ENCODE data around the gene COL13A1. TPM values are rescaled to one million over a fixed set of nuclear protein-coding genes. Genes with fewer than 3 reads are reported as not detected.

Gene COL13A1
- total RNA-seq, 1 experiment from 2014 or later, result 5.9 TPM

DNA sequence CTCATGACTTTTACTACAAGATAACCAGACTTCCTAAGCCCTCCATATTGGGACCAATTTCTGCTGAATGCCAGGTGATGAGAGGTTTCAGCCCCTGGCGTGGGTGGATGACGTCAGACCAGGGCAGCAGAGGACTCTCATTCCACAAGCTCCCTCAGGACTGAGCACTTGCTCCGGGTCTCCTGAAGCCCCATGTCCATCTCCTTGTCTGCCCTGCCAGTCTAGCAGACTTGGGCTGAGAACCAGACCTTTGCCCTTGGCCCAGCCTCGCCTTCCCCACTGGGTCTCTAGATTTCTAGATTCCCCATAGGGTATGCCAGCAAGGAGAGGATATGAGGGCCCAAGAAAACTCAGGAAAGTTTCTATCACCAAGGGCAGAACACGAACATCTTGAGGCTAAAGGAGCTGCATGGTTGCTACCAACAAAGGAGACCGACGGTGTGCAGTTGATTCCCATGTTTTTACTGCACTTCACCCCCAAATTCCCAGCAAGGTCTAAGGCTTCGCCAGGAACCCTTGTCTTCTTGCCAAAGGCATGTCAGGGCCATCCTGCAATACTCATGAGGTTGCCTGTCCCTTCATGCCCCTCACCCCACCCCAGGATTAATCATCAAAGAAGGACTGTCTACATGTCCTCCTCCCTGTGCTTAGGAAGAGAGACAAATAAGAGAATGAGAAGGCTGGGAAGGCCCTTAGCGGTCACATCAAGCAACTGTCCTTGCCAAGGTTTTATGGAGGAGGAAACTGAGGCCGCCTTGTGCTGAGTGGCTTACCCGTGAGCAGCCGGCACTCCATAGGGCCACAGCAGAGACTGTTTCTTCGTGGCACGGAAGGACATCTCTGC, 154.4 kb downstream of the COL13A1 start:
- no TSS peak for BruUV-seq (replicated peaks)
- no peak for ATAC-seq
- no peak overlapping the region for H3K27ac ChIP-seq (ENCODE audit: low read depth, low read length)
- ChIA-PET RAD21 (ENCODE audit: low non-redundant PET in 1 of 2, low total read pairs in 2 of 2, uncharacterized antibody in 2 of 2, unreplicated experiment in 2 of 2) (no interaction called here), POLR2A (no interaction called here), CTCF (interaction anchor here (1.5 kb wide), 1 partner anchor 27 kb away, joined by 3 read pairs; no protein-coding TSS in a partner anchor)
- no peaks in the 10 kb centered on the region for H3K9me2 ChIP-seq (ENCODE audit: insufficient read depth)
- no peaks in the 10 kb centered on the region for H3K27me3 ChIP-seq (ENCODE audit: insufficient read depth, low read length)
- no peak for DNase-seq (ENCODE audit: low read depth, low spot score)
- no peak overlapping the region for H2AFZ ChIP-seq (ENCODE audit: low read depth, low read length, poor library complexity, severe bottlenecking)
- no peak overlapping the region for H3K4me2 ChIP-seq (ENCODE audit: low read length)
- no peaks in the 10 kb centered on the region for H3K9me3 ChIP-seq (ENCODE audit: control insufficient read depth in 1 of 2, insufficient read depth in 1 of 2, low read depth in 1 of 2, low read length in 2 of 2)
- no peak for TF ChIP-seq SRF (IDR thresholded peaks at IDR 0.05; ENCODE audit: low read depth)
- TF ChIP-seq, protein P1, sequence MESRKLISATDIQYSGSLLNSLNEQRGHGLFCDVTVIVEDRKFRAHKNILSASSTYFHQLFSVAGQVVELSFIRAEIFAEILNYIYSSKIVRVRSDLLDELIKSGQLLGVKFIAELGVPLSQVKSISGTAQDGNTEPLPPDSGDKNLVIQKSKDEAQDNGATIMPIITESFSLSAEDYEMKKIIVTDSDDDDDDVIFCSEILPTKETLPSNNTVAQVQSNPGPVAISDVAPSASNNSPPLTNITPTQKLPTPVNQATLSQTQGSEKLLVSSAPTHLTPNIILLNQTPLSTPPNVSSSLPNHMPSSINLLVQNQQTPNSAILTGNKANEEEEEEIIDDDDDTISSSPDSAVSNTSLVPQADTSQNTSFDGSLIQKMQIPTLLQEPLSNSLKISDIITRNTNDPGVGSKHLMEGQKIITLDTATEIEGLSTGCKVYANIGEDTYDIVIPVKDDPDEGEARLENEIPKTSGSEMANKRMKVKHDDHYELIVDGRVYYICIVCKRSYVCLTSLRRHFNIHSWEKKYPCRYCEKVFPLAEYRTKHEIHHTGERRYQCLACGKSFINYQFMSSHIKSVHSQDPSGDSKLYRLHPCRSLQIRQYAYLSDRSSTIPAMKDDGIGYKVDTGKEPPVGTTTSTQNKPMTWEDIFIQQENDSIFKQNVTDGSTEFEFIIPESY (IDR thresholded peaks at IDR 0.05; ENCODE audit: extremely low read depth, insufficient replicate concordance, low read length), result no peak
- no peak for TF ChIP-seq EZH2 (IDR thresholded peaks at IDR 0.05)
- TF ChIP-seq ZNF274 (IDR thresholded peaks at IDR 0.05; ENCODE audit: low read depth, low read length), result no peak
- no peak for TF ChIP-seq FOSL1 (IDR thresholded peaks at IDR 0.05; ENCODE audit: low read depth)
- TF ChIP-seq TCF7L2 (IDR thresholded peaks at IDR 0.05; ENCODE audit: borderline replicate concordance, extremely low read depth, insufficient read depth, insufficient read length), result no peak
- no peak for TF ChIP-seq CEBPB (IDR thresholded peaks at IDR 0.05; ENCODE audit: low read depth)
- TF ChIP-seq SIN3A (IDR thresholded peaks at IDR 0.05; ENCODE audit: low read depth), result no peak
- TF ChIP-seq, protein P2, sequence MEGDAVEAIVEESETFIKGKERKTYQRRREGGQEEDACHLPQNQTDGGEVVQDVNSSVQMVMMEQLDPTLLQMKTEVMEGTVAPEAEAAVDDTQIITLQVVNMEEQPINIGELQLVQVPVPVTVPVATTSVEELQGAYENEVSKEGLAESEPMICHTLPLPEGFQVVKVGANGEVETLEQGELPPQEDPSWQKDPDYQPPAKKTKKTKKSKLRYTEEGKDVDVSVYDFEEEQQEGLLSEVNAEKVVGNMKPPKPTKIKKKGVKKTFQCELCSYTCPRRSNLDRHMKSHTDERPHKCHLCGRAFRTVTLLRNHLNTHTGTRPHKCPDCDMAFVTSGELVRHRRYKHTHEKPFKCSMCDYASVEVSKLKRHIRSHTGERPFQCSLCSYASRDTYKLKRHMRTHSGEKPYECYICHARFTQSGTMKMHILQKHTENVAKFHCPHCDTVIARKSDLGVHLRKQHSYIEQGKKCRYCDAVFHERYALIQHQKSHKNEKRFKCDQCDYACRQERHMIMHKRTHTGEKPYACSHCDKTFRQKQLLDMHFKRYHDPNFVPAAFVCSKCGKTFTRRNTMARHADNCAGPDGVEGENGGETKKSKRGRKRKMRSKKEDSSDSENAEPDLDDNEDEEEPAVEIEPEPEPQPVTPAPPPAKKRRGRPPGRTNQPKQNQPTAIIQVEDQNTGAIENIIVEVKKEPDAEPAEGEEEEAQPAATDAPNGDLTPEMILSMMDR (IDR thresholded peaks at IDR 0.05 in 2 of 3, conservative IDR thresholded peaks at IDR 0.05 in 1 of 3; ENCODE audit: borderline replicate concordance in 1 of 3, insufficient read depth in 1 of 3, low read depth in 2 of 3, low read length in 2 of 3), result no peak
- TF ChIP-seq EZH2phosphoT487 (IDR thresholded peaks at IDR 0.05; ENCODE audit: borderline replicate concordance), result no peak
- TF ChIP-seq, protein P3, sequence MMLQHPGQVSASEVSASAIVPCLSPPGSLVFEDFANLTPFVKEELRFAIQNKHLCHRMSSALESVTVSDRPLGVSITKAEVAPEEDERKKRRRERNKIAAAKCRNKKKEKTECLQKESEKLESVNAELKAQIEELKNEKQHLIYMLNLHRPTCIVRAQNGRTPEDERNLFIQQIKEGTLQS (IDR thresholded peaks at IDR 0.05), result no peak
- TF ChIP-seq POLR2AphosphoS5 (IDR thresholded peaks at IDR 0.05; ENCODE audit: low read depth, low read length), result no peak
- TF ChIP-seq RAD21 (IDR thresholded peaks at IDR 0.05; ENCODE audit: low read depth), result no peak
- TF ChIP-seq, protein P4, sequence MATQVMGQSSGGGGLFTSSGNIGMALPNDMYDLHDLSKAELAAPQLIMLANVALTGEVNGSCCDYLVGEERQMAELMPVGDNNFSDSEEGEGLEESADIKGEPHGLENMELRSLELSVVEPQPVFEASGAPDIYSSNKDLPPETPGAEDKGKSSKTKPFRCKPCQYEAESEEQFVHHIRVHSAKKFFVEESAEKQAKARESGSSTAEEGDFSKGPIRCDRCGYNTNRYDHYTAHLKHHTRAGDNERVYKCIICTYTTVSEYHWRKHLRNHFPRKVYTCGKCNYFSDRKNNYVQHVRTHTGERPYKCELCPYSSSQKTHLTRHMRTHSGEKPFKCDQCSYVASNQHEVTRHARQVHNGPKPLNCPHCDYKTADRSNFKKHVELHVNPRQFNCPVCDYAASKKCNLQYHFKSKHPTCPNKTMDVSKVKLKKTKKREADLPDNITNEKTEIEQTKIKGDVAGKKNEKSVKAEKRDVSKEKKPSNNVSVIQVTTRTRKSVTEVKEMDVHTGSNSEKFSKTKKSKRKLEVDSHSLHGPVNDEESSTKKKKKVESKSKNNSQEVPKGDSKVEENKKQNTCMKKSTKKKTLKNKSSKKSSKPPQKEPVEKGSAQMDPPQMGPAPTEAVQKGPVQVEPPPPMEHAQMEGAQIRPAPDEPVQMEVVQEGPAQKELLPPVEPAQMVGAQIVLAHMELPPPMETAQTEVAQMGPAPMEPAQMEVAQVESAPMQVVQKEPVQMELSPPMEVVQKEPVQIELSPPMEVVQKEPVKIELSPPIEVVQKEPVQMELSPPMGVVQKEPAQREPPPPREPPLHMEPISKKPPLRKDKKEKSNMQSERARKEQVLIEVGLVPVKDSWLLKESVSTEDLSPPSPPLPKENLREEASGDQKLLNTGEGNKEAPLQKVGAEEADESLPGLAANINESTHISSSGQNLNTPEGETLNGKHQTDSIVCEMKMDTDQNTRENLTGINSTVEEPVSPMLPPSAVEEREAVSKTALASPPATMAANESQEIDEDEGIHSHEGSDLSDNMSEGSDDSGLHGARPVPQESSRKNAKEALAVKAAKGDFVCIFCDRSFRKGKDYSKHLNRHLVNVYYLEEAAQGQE (IDR thresholded peaks at IDR 0.05; ENCODE audit: low read depth), result no peak
- no peak for TF ChIP-seq SP1 (IDR thresholded peaks at IDR 0.05; ENCODE audit: low read depth)
- intact Hi-C loops (cut with micrococcal nuclease), result loop anchor here (5.0 to 10.0 kb wide), 2 partner anchors 71 to 169 kb away; no protein-coding TSS in a partner anchor
- H3K9ac ChIP-seq (ENCODE audit: low read length), result no peak overlapping the region
- no peaks in the 10 kb centered on the region for H3K36me3 ChIP-seq (ENCODE audit: control insufficient read depth in 1 of 2, insufficient read depth in 2 of 2, low read length in 2 of 2)
- no peaks in the 10 kb centered on the region for H4K20me1 ChIP-seq (ENCODE audit: insufficient read depth)
- H3K4me1 ChIP-seq (ENCODE audit: control insufficient read depth in 1 of 2, insufficient read depth in 2 of 2, low read length in 2 of 2), result no peaks in the 10 kb centered on the region
- H3K79me2 ChIP-seq (ENCODE audit: insufficient read depth, low read length), result no peaks in the 10 kb centered on the region
- H3K4me3 ChIP-seq (replicated peaks in 1 of 2; ENCODE audit: low read depth in 1 of 2, low read length in 2 of 2), result no peak overlapping the region
